Raji (cell line): ENCODE data around the gene DTNA.

Experiments
- POLR2A ChIP-seq: IDR thresholded peaks from 2 replicates; pipeline ENCODE4 v1.6.1; 2011; ENCODE audit warnings: low read depth, low read length, control low read depth; ENCODE audit not compliant: insufficient read depth

The DTNA gene

GRCh38 chr18:34752056-34752455 is 42.0 kb downstream of the DTNA start:
- TF ChIP-seq POLR2A, result no peak

GRCh38 chr18:34754300-34754699 is 44.2 kb downstream of the DTNA start:
- TF ChIP-seq POLR2A, result no peak

GRCh38 chr18:34757666-34758065 is 47.6 kb downstream of the DTNA start:
- TF ChIP-seq POLR2A, result no peak

- TF ChIP-seq POLR2A, result no peak
These were observed 48.4 kb downstream of the DTNA start for GRCh38 chr18:34758378-34758948.

- no peak for TF ChIP-seq POLR2A
These were observed 50.3 kb downstream of the DTNA start for GRCh38 chr18:34760444-34760843.

- TF ChIP-seq POLR2A, result no peak
These were observed 54.4 kb downstream of the DTNA start for GRCh38 chr18:34764451-34764850.

- no peak for TF ChIP-seq POLR2A
These were observed 57.5 kb downstream of the DTNA start for GRCh38 chr18:34767601-34768027.

- no peak for TF ChIP-seq POLR2A
These were observed 61.9 kb downstream of the DTNA start for GRCh38 chr18:34771958-34772357.

GRCh38 chr18:34772887-34773286 is 62.8 kb downstream of the DTNA start:
- no peak for TF ChIP-seq POLR2A

- TF ChIP-seq POLR2A, result no peak
These were observed 63.3 kb downstream of the DTNA start for GRCh38 chr18:34773378-34773777.

GRCh38 chr18:34773961-34774766 is 64.1 kb downstream of the DTNA start:
- no peak for TF ChIP-seq POLR2A

GRCh38 chr18:34775461-34775860 is 65.4 kb downstream of the DTNA start:
- no peak for TF ChIP-seq POLR2A

- TF ChIP-seq POLR2A, result no peak
These were observed 69.0 kb downstream of the DTNA start for GRCh38 chr18:34779112-34779511.

GRCh38 chr18:34780856-34781255 is 70.8 kb downstream of the DTNA start:
- TF ChIP-seq POLR2A, result no peak

GRCh38 chr18:34783501-34783900 is 73.4 kb downstream of the DTNA start:
- TF ChIP-seq POLR2A, result no peak

- TF ChIP-seq POLR2A, result no peak
These were observed 76.2 kb downstream of the DTNA start for GRCh38 chr18:34786162-34786741.
